Activated naive CD8-positive, alpha-beta T cell (primary cell): Measurements from ENCODE around the gene PI4K2A.
A peak's percentile ranks its signal among the peaks of the same experiment; 100 is the strongest.

Experiments
- H3K27ac Mint-ChIP-seq: one replicate; pipeline ENCODE4 v1.8.0; 2021; ENCODE audit warnings: mixed read lengths
- H3K27me3 Mint-ChIP-seq: one replicate; pipeline ENCODE4 v1.8.0; 2021; ENCODE audit warnings: mixed read lengths
- H3K36me3 Mint-ChIP-seq: one replicate; pipeline ENCODE4 v1.8.0; 2021; ENCODE audit warnings: mixed read lengths
- H3K4me1 Mint-ChIP-seq: one replicate; pipeline ENCODE4 v1.8.0; 2021; ENCODE audit warnings: low read depth, mixed read lengths
- H3K4me3 Mint-ChIP-seq: one replicate; pipeline ENCODE4 v1.8.0; 2021; ENCODE audit warnings: mild to moderate bottlenecking, mixed read lengths
- H3K9me3 Mint-ChIP-seq: one replicate; pipeline ENCODE4 v1.8.0; 2021; ENCODE audit warnings: low read depth, mixed read lengths

PI4K2A gene

DNA sequence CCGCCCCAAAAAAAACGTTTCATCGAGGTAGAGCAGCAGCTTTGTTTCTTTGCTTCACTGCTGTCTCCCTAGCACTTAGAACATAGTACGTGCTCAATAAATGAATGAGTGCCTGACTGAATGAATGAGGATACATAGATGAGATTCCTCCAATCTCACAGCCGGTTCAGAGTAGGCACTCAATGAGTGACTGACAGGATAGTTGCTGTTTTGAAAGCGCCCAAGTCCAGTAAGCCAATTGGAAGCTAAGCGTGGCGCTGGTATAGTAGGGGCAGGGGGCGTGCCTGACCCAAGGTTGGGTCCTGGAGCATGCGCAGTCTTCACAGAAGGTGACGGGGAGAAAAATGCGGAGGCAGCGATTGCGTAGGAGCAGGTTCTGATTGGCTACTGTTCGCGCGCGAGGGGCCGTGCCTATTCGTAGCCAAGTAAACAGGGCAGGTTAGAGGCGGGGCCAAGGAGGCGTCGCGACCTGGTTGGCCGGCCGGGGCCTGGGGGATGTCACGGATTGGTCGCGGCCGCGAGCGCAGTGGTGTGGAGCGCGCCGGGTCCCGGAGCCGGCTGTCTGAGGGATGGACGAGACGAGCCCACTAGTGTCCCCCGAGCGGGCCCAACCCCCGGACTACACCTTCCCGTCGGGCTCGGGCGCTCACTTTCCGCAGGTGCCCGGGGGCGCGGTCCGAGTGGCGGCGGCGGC lies at the start of gene PI4K2A:
PI4K2A (plus strand) TSS at position 498 of the 694 bp plus-strand sequence; CDS start at position 570, 72 bp downstream.
- peaks cover 6% of the 10 kb centered on the region for H3K36me3 Mint-ChIP-seq
- peak within 1 kb of the TSS; percentile 79 for H3K27ac Mint-ChIP-seq
- peaks cover 22% of the 10 kb centered on the region for H3K4me1 Mint-ChIP-seq
- peak within 1 kb of the TSS; percentile 97 for H3K4me3 Mint-ChIP-seq
- no peaks in the 10 kb centered on the region for H3K27me3 Mint-ChIP-seq
- H3K9me3 Mint-ChIP-seq, result no peaks in the 10 kb centered on the region

DNA sequence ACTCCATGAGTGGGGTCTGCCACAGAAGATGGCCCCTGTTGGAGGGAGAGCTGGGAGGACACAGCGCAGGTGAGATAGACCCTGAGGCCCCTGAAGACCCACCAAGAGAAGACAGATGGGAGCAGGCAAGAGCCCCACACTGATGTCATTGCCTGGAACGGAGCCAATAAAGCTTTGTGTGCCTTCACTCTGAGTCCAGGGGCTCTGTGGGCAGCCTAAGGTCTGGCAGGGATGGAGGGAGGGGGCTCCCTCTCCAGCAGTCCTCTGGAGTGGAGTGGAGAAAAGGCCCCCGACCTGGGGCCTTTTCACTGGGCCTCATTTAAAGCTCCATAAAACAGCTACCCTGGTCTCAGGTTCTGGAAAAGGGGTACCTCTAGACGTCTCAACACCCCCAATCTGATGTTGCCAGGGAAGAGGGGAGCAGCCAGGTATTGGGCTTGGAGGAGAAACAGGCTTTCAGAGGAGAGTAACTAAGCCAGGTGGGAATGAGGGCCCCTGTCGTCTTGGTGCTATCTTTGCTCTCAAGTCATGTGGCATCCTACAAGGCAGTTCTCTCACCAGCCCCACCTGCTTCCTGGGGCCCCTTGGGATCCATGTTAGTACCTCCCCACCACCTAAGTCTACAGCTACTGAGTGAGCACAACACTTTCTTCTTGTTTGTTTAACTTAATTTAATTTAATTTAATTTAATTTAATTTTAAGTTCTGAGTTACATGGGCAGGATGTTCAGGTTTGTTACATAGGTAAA lies 49.5 kb upstream of the PI4K2A start:
- Mint-ChIP-seq H3K9me3 (no peaks in the 10 kb centered on the region), H3K27ac (no peak overlapping the region), H3K4me1 (no peaks in the 10 kb centered on the region), H3K36me3 (no peaks in the 10 kb centered on the region), H3K4me3 (no peak overlapping the region), H3K27me3 (no peaks in the 10 kb centered on the region)

DNA sequence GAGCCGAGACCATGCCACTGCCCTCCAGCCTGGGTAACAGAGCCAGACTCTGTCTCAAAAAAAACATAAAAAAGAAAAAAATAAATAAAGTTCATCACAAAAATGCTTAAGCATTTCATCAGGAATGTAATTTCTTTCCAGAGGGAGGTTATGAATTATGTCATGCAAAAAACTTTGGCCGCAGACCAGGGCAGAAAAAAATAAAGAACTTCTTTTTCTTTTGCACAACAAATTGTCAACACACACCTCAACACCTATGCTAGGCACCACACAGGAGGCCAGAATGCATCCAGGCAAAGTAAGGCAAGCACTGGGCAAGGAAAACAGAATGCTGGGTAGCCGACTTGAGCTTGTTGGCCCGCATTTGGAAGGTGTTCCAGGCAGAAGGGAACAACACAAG lies 47.0 kb upstream of the PI4K2A start:
- H3K4me3 Mint-ChIP-seq, result no peak overlapping the region
- H3K36me3 Mint-ChIP-seq, result no peaks in the 10 kb centered on the region
- no peaks in the 10 kb centered on the region for H3K9me3 Mint-ChIP-seq
- H3K4me1 Mint-ChIP-seq, result no peaks in the 10 kb centered on the region
- H3K27me3 Mint-ChIP-seq, result no peaks in the 10 kb centered on the region
- H3K27ac Mint-ChIP-seq, result no peak overlapping the region

DNA sequence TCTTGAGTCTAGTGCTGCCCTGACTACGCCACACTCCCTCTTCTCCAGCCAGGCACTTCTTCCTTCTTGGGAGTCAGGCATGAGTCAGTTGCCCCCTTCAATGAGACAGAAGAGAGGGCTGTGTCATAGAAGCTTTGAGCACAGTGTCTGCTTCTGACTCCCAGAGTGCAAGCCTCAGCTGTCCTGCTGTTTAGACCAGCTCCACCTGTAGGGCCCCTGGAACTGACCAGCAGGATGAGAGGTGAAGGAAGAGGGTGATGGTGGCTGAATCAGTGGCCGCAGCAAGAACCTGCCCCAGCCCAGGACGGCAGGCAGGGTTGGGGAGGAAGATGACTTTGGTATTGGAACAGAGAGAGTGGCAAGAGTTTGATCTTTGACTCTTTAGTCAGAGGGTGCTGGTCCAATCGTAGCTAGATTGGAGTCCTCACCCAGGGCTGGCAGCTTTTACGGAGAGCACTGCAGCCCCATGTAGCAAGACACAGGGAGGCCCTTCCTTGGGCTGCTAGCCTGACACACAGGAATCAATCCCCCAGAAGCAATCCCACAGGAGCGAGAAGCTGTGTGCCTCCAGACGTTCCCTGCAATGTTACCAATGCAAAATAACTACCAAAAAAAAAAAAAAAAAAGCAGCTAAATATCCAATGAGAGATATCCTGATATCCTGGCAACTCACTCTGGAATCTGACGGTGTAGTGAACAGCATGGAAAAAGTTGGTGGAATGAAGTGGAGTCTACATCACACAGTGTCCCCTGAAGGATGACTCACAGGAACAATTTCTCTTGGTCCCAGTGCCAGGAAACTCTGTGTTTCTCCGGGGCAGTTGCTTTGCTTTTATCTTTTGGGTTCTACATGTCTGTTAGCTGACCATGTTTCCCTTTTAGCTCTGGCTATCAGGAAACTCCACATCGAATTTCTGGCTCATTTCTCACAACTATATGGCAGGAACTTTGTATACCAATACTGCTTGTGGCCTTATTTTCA lies 44.1 kb upstream of the PI4K2A start:
- Mint-ChIP-seq H3K36me3 (no peaks in the 10 kb centered on the region), H3K27me3 (no peaks in the 10 kb centered on the region), H3K4me1 (no peaks in the 10 kb centered on the region), H3K27ac (no peak overlapping the region), H3K9me3 (no peaks in the 10 kb centered on the region), H3K4me3 (no peak overlapping the region)

DNA sequence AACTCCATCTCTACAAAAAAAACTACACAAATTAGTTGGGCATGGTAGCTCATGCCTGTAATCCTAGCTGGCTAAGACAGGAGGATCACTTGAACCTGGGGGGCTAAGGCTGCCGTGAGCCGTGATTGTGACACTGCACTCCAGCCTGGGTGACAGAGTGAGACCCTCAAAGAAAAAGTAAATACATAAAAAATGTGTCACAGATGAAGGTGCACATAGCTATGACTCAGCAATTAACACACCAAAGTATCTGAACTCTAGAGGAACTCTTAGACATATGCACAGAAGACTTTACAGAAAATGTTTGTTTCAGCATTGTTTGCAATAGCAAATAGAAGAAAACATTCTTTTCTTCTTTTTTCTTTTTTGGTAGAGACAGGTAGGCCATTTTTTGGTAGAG lies 42.7 kb upstream of the PI4K2A start:
- no peaks in the 10 kb centered on the region for H3K4me1 Mint-ChIP-seq
- H3K27me3 Mint-ChIP-seq, result no peaks in the 10 kb centered on the region
- H3K36me3 Mint-ChIP-seq, result no peaks in the 10 kb centered on the region
- H3K4me3 Mint-ChIP-seq, result no peak overlapping the region
- no peak overlapping the region for H3K27ac Mint-ChIP-seq
- no peaks in the 10 kb centered on the region for H3K9me3 Mint-ChIP-seq

DNA sequence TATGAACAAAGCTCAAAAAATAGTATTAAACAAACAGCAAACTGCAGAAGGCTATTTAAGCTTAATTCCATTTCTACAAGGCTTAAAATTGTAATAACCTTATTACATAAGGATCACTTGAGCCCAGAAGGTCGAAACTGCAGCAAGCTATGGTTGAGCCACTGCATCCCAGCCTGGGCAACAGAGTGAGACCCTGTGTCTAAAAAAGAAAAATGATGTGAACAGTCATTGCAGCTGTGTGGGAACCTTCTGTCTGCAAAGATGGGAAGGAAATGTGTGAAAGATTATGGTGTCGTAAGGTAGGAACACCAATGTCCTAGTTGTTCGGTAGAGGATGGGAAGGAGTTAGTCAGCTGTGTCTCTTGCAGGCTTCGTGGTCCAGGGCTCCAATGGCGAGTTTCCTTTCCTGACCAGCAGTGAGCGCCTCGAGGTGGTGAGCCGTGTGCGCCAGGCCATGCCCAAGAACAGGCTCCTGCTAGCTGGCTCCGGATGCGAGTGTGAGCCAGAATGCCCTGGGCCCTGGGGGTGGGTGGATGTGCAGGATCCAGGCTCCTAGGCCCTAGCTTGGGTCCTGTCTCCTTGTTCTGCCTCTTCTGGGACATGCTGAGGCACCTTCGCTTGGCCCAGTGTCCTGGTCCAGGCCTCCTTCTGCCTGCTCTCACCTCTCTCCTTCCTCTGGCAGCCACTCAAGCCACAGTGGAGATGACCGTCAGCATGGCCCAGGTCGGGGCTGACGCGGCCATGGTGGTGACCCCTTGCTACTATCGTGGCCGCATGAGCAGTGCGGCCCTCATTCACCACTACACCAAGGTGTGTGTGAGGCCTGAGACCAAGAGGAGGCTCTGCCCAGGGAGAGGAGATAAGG lies 41.8 kb upstream of the PI4K2A start:
- no peak overlapping the region for H3K27ac Mint-ChIP-seq
- no peaks in the 10 kb centered on the region for H3K4me1 Mint-ChIP-seq
- H3K27me3 Mint-ChIP-seq, result no peaks in the 10 kb centered on the region
- no peaks in the 10 kb centered on the region for H3K36me3 Mint-ChIP-seq
- no peaks in the 10 kb centered on the region for H3K9me3 Mint-ChIP-seq
- no peak overlapping the region for H3K4me3 Mint-ChIP-seq

DNA sequence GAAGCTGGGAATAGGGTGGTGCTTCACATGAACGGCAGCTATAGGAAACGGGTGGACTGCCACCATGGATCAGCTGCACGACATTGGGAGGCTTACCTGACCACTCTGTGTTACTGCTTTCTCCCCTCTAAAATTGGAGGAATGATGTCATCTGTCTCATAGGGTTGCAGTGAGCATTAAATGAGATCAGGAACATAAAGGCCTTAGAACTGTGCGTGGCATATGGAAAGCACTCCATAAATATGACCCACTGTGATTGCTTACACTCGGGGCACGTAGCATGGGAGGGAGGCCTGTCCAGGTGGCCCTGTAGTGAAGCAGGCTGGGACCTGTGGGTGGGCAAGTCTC lies 41.2 kb upstream of the PI4K2A start:
- no peak overlapping the region for H3K27ac Mint-ChIP-seq
- H3K4me3 Mint-ChIP-seq, result no peak overlapping the region
- H3K9me3 Mint-ChIP-seq, result no peaks in the 10 kb centered on the region
- no peaks in the 10 kb centered on the region for H3K4me1 Mint-ChIP-seq
- H3K36me3 Mint-ChIP-seq, result no peaks in the 10 kb centered on the region
- H3K27me3 Mint-ChIP-seq, result no peaks in the 10 kb centered on the region

DNA sequence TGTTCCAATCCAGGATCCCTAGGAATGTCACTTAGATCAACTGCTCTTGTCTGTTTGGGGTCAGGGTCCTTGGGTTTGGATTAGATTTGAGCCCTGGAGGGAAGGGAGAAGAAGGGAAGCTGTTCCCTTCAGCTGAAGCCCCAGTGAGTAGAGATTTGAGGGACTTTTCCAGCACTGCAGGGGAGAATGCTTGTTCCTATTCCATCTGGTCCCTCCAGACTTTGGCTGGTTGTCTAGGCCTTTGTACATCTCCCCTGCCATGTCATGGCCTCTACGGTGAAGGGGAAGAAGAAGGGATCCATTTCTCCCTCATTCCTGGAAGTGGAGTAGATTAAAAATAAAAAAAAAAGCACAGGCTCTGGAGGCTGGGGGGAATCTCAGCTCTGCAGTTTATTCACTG lies 39.9 kb upstream of the PI4K2A start:
- H3K27ac Mint-ChIP-seq, result no peak overlapping the region
- no peaks in the 10 kb centered on the region for H3K9me3 Mint-ChIP-seq
- H3K4me1 Mint-ChIP-seq, result no peaks in the 10 kb centered on the region
- no peak overlapping the region for H3K4me3 Mint-ChIP-seq
- no peaks in the 10 kb centered on the region for H3K27me3 Mint-ChIP-seq
- no peaks in the 10 kb centered on the region for H3K36me3 Mint-ChIP-seq

DNA sequence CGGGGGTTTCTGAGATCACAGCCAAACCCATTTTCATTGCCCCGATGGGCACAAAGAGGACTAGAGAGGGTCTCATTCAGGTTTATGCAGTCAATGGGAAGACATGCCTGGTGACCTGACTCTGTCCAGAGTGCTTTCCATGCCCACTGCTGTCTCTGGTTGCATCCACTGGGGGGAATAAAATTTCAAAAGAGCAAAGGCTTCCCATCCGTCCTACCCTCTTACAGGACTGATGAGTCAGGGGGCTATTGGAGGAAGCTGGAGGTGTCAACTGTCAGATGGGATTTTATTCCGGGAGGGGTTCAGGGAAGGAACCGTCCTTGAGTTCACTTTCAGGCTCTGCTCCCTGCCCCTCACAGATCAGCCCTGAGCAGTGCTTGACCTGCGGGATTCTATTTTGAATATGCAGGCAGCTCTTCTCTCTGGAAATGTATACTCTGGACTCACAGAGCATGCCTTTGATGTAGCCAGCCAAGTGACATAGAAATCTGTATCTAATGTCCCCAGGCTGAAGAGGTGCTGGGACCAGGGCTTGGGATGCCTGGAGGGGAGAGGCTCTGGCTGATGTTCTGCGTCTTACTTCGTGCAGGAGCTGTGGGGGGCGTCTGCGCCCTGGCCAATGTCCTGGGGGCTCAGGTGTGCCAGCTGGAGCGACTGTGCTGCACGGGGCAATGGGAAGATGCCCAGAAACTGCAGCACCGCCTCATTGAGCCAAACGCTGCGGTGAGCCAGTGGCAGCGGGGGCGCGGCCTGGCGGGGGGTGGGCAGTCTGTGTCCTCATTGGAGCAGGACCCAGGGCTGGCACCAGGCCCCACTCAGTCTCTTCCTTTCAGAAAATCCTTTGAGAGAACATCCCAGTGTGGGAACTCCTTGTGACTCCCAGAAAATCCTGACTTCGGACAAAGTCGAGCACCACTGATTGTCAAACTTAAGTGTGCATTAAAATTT lies 38.9 kb upstream of the PI4K2A start:
- H3K27me3 Mint-ChIP-seq, result no peaks in the 10 kb centered on the region
- H3K27ac Mint-ChIP-seq, result no peak overlapping the region
- H3K4me1 Mint-ChIP-seq, result no peaks in the 10 kb centered on the region
- no peak overlapping the region for H3K4me3 Mint-ChIP-seq
- no peaks in the 10 kb centered on the region for H3K36me3 Mint-ChIP-seq
- H3K9me3 Mint-ChIP-seq, result no peaks in the 10 kb centered on the region

DNA sequence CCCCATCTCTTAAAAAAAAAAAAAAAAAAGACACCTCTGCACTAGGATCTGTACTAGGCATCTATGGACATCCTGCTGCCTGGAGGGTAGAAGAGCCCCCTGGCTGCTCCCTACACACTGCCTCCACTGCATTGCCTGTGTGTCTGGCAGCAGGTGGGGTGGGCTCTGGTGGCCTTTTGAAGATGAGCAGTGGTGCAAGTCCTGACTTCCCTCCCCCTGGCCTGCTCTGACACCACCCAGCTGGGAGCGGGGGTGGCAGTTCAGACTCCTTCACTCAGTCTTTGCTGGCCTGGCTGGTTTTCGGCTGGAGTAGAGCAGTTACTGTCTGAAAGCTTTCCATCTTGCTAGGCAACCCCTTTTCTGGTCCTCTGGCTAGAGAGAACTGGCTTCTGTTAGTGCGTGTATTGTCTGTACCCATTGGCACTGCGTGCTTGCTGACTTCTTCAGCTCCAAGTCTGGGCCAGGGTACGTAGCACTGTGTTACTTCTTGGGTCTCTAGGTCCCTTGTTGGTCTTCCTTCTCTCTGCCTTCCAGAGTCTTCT lies 33.3 kb upstream of the PI4K2A start:
- no peaks in the 10 kb centered on the region for H3K27me3 Mint-ChIP-seq
- no peaks in the 10 kb centered on the region for H3K36me3 Mint-ChIP-seq
- H3K27ac Mint-ChIP-seq, result no peak overlapping the region
- H3K4me3 Mint-ChIP-seq, result no peak overlapping the region
- H3K9me3 Mint-ChIP-seq, result no peaks in the 10 kb centered on the region
- no peaks in the 10 kb centered on the region for H3K4me1 Mint-ChIP-seq

DNA sequence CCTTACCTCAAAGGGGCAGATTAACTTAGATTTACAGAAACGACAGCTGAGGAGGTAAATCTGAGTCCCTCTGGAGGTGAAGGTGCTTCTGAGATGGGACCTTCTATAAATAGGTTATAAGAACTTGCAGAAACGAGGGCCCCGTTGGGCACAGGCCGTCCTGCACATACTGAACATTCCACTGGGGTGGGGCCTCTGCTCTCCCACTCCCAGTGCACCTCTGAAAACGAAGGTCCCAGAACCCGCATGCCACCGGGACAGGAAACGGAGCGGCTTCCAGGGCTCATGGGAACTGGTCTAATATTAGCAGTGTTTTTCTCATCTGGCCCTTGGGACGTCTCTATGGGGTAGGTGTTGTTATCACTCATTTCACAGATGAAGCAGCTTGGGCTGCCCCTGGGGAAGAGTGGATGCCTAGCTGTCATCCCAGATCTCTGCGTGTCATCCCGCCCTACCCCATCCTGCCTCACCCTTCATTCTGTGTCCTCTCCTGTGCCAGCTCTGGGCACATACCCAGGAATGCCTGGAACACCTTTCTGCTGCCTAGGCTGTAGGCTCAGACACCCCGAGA lies 31.4 kb upstream of the PI4K2A start:
- Mint-ChIP-seq H3K27ac (no peak overlapping the region), H3K27me3 (no peaks in the 10 kb centered on the region), H3K4me1 (no peaks in the 10 kb centered on the region), H3K4me3 (no peak overlapping the region), H3K36me3 (no peaks in the 10 kb centered on the region), H3K9me3 (no peaks in the 10 kb centered on the region)

DNA sequence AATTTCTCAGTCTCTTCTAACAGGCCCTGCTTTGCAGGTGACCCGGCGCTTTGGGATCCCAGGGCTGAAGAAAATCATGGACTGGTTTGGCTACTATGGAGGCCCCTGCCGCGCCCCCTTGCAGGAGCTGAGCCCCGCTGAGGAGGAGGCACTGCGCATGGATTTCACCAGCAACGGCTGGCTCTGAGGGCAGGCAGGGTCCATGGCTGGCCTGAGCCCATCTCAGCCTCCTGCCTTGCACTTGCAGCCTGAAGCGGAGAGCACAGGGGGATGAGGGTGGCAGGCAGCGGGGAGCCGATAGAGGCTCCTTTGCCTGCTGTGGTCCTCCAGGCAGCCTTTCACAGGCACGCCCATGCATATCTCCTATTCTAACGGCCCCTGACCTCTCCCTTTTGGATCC lies 29.0 kb upstream of the PI4K2A start:
- Mint-ChIP-seq H3K36me3 (no peaks in the 10 kb centered on the region), H3K27ac (no peak overlapping the region), H3K4me1 (no peaks in the 10 kb centered on the region), H3K27me3 (no peaks in the 10 kb centered on the region), H3K9me3 (no peaks in the 10 kb centered on the region), H3K4me3 (no peak overlapping the region)

DNA sequence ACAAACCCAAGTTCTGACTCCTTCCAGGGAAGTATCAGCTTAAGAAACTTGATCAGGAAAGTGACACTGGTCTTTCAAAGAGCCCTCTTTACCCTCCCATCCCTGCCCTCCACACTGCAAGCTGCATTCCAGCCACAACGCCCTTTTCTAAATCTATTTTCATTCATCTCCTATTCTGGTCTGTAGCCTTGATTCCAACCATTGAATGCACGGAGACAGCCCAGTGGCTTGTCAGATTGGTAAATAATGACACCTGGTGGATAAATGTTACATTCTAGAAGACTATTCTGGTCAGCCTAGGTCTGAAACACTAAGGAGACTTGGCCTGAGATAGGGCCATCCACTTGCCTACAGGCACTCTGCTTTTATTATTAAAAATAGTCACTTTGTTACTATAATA lies 28.1 kb upstream of the PI4K2A start:
- Mint-ChIP-seq H3K9me3 (no peaks in the 10 kb centered on the region), H3K36me3 (peaks cover 2% of the 10 kb centered on the region), H3K27me3 (no peaks in the 10 kb centered on the region), H3K4me1 (no peaks in the 10 kb centered on the region), H3K27ac (no peak overlapping the region), H3K4me3 (no peak overlapping the region)
